HUDEP-2 (cell line): Measurements from ENCODE around the gene ZFP42.
"Not testable (repeated sequence)": the region's sequence is repeated elsewhere in the genome, so short reads cannot be mapped to it uniquely, and the experiment has no call there.

Source experiments
- DNase-seq, 76 experiments: peaks; one replicate each; lab custom pipeline; 2025; ENCODE audit not compliant: unreplicated experiment in 76 of 76; lab: John Stamatoyannopoulos, UW

The ZFP42 gene

GRCh38 chr4:188018262-188018661, 22.7 kb downstream of the ZFP42 start:
- no peak for DNase-seq

GRCh38 chr4:188021548-188022249, 26.1 kb downstream of the ZFP42 start:
- DNase-seq, result no peak

- no peak for DNase-seq
These were observed 28.1 kb downstream of the ZFP42 start for GRCh38 chr4:188023682-188024081.

GRCh38 chr4:188025476-188025875, 29.9 kb downstream of the ZFP42 start:
- DNase-seq, result no peak

GRCh38 chr4:188029114-188029513, 33.5 kb downstream of the ZFP42 start:
- no peak for DNase-seq

GRCh38 chr4:188030401-188030800, 34.8 kb downstream of the ZFP42 start:
- no peak for DNase-seq

- no peak for DNase-seq
These were observed 36.2 kb downstream of the ZFP42 start for GRCh38 chr4:188031751-188032150.

- no peak for DNase-seq
These were observed 36.6 kb downstream of the ZFP42 start for GRCh38 chr4:188032170-188032569.

GRCh38 chr4:188032583-188032982, 37.0 kb downstream of the ZFP42 start:
- DNase-seq, result no peak

GRCh38 chr4:188037003-188037713, 41.6 kb downstream of the ZFP42 start:
- DNase-seq, result no peak

- no peak for DNase-seq
These were observed 46.1 kb downstream of the ZFP42 start for GRCh38 chr4:188041721-188042120.

- no peak for DNase-seq
These were observed 46.6 kb downstream of the ZFP42 start for GRCh38 chr4:188042191-188042590.

GRCh38 chr4:188043154-188043553, 47.6 kb downstream of the ZFP42 start:
- no peak for DNase-seq

GRCh38 chr4:188045461-188045860, 49.9 kb downstream of the ZFP42 start:
- DNase-seq, result not testable (repeated sequence)

GRCh38 chr4:188046657-188047056, 51.1 kb downstream of the ZFP42 start:
- DNase-seq, result no peak

GRCh38 chr4:188053302-188053701, 57.7 kb downstream of the ZFP42 start:
- DNase-seq, result no peak
